Cardiac septum (tissue), 1 donor: ENCODE data around the gene PRKAR1A. TPM values are rescaled to one million over a fixed set of nuclear protein-coding genes. Genes with fewer than 3 reads are reported as not detected.
"Not testable (repeated sequence)": the region's sequence is repeated elsewhere in the genome, so short reads cannot be mapped to it uniquely, and the experiment has no call there.

ENCODE experiments used
- DNase-seq: peaks from one replicate; pipeline ENCODE4 v3.0.0-alpha.2; 2020; ENCODE audit warnings: low spot score
- intact Hi-C: fragments of 100-400 bp; cut with DNase I; formaldehyde crosslinking; loops from one replicate; pipeline ENCODE4 v1.14.0; 2022
- total RNA-seq: library from RNA; stranded (reverse); fragmentation: NEBNext Ultra II Directional; extraction: Animal tissue kit (Norgen Biotek cat#: 25700); gene quantifications from one replicate; pipeline ENCODE4 v1.2.1, GENCODE V29; 2021
- donor health status: DM: no; HTN: no; CAD: no.

PRKAR1A gene
- total RNA-seq, 1 donor from 2014 or later, result 967 TPM

GRCh38 chr17:68572138-68572842 lies 60.1 kb downstream of the PRKAR1A start:
- intact Hi-C loops, result loop anchor here (10.0 kb wide), 1 partner anchor 113 kb away; no protein-coding TSS in a partner anchor
- DNase-seq, result no peak

GRCh38 chr17:68573338-68573737 lies 61.1 kb downstream of the PRKAR1A start:
- intact Hi-C loops, result loop anchor here (10.0 kb wide), 1 partner anchor 111 kb away; no protein-coding TSS in a partner anchor
- no peak for DNase-seq

GRCh38 chr17:68576137-68576536 lies 63.9 kb downstream of the PRKAR1A start:
- intact Hi-C loops, result loop anchor here (10.0 kb wide), 1 partner anchor 109 kb away; no protein-coding TSS in a partner anchor
- no peak for DNase-seq

GRCh38 chr17:68576811-68577496 lies 64.7 kb downstream of the PRKAR1A start:
- DNase-seq, result no peak
- intact Hi-C loops, result loop anchor here (10.0 kb wide), 1 partner anchor 108 kb away; no protein-coding TSS in a partner anchor

DNA sequence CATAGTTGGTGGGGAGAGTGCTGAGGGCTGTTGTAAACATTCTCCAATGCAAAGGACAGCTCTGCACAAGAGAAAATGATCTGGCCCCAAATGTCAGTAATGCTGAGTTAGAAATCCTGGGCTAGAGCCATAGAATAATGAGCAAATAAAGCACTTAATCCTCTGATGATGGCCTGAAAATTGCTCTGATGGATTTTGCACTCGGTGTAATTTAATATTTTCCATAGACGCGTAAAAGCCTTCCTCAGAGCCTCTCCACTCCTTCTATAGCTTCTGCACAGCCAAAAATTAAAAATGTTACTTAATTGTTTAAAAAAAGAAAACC lies 65.2 kb downstream of the PRKAR1A start:
- no peak for DNase-seq
- intact Hi-C loops, result loop anchor here (10.0 kb wide), 1 partner anchor 107 kb away; no protein-coding TSS in a partner anchor

DNA sequence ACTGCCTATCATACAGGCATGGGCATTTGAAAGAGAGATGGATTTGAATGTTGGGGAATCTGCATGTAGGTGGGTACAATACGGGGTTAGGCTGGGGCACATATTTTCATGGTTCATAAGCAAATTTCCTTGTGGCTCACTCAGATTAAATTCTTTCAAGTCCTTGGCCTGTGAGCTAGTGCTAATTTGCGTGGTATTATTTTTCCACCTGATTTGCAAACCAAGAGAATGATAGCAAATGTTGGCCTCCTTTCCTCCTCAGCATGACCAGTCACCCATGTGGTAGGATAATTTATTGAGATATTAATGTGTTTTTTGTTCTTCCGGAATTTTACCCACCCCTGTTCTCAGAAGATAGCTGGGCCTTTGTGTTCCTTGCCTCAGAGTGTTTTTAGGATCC lies 66.0 kb downstream of the PRKAR1A start:
- no peak for DNase-seq
- intact Hi-C loops, result loop anchor here (10.0 kb wide), 1 partner anchor 107 kb away; no protein-coding TSS in a partner anchor

DNA sequence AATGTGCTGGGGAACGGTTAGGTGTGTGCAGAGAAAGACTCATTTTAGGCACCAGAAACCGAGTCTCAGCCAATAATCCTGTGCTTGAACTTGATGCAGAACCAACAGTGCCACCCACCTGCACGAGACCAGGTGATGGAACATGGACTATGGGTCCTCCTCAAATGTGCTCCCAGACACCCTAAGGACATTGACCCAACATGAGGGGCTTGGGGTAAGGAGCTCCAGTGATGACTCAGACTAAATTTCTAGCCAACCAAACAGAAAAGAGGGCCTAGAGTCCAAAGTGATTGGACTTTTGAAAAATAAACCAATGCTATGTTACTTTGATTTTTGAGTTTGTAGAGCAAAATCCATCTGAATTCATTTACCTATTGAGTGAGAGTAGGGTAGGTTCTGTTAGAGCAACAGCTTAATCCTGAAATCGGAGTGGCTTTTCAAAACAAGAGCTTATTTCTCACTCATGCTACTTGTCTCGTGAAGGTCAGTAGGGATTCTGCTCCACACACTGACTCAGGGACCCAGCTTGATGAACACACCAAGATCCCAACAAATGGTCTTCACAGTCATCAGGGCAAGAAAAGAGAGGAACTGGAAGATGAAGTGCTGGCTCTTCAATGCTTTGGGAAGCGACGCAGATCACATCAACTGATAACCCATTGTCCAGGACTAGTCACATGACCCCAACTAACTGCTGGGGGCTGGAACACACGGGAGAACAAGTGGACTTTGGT lies 67.1 kb downstream of the PRKAR1A start:
- no peak for DNase-seq
- intact Hi-C loops, result loop anchor here (10.0 kb wide), 1 partner anchor 105 kb away; no protein-coding TSS in a partner anchor

GRCh38 chr17:68580236-68580770 lies 68.1 kb downstream of the PRKAR1A start:
- no peak for DNase-seq
- intact Hi-C loops, result no loop called here

GRCh38 chr17:68581863-68582645 lies 69.8 kb downstream of the PRKAR1A start:
- no peak for DNase-seq
- intact Hi-C loops, result no loop called here

DNA sequence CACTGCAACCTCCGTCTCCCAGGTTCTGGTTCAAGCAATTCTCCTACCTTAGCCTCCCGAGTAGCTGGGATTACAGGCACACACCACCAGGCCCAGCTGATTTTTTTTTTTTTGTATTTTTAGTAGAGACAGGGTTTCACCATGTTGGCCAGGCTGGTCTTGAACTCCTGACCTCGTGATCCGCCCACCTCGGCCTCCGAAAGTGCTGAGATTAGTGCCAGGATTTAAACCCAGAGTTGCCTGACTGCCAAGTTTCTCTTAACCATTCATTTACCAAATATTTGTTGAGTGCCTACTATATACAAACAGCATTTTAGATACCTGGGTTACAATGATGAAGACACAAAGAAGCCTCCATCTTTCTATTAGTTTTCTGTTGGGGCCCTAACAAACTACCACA lies 70.6 kb downstream of the PRKAR1A start:
- intact Hi-C loops, DNase-seq: not testable (repeated sequence)

- intact Hi-C loops, result no loop called here
Measured at GRCh38 chr17:68584581-68585303, 72.5 kb downstream of the PRKAR1A start.

DNA sequence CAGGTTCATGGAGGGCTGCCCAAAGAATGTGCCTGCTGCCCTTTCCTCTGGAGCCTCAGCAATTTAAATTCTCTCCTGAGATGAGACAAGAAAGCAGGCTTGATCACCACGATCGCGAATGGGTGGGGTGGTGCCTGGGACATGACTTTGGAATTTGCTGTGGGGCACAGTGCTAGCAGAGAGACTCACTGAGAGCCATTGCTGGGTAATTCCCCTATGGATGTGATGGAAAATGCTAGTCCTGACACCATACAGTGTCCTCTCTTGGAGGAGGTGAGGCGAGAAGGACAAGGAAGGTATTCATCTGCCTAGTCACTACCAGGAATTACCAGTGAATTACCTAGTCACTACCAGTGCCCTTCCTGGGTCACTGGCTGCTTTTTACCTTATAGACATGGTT lies 73.4 kb downstream of the PRKAR1A start:
- intact Hi-C loops, result no loop called here
- no peak for DNase-seq

More at GRCh38 chr17:68584581-68585303, 72.5 kb downstream of the PRKAR1A start:
- no peak for DNase-seq

DNA sequence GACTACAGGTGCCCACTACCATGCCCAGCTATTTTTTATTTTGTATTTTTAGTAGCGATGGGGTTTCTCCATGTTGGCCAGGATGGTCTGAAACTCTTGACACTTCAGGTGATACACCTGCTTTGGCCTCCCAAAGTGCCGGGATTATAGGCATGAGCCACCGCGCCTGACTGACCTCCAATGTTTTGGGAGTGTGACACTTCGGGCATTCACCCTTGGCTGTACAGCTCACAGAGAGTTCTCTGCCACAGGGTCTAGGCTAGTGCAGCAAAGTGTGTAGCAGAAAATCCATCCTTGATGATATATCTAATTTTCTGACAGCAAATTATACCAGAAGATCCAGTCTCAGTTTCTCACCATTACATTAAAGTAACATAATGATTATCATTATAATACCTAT lies 74.8 kb downstream of the PRKAR1A start:
- no peak for DNase-seq
- intact Hi-C loops, result no loop called here

GRCh38 chr17:68587847-68588246 lies 75.6 kb downstream of the PRKAR1A start:
- intact Hi-C loops, result no loop called here

GRCh38 chr17:68588362-68588761 lies 76.1 kb downstream of the PRKAR1A start:
- intact Hi-C loops, result no loop called here
- DNase-seq, result no peak

More at GRCh38 chr17:68587847-68588246, 75.6 kb downstream of the PRKAR1A start:
- no peak for DNase-seq

GRCh38 chr17:68589086-68589485 lies 76.9 kb downstream of the PRKAR1A start:
- no peak for DNase-seq
- intact Hi-C loops, result no loop called here

GRCh38 chr17:68591583-68591982 lies 79.4 kb downstream of the PRKAR1A start:
- no peak for DNase-seq
- intact Hi-C loops, result no loop called here

DNA sequence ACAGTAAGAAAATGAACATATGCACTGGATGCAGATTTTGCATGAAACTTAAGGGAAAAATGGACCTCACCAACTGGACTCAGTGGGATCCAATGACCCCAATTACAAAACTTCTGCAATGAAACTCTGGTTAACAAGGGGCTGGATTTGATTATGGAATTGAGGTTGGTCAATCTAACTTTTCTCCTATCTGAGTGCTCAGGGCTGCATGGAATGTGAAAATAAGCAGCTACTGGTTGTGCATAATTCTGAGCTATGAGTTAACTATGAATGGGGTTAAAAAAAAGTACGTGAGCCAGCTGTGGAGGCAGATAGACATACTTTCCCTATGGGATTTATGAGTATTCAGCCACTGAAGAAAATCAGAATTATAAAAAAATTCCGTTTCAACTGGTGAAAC lies 79.8 kb downstream of the PRKAR1A start:
- intact Hi-C loops, result no loop called here
- DNase-seq, result no peak
